Suprapubic skin (tissue), 4 donors: Measurements from ENCODE around the gene CLDN6. TPM values are rescaled to one million over a fixed set of nuclear protein-coding genes. Genes with fewer than 3 reads are reported as not detected.

Experiments used
- DNase-seq, 2 donors: peaks; one replicate each; pipeline ENCODE4 v3.0.0-alpha.2; 2019; ENCODE audit warnings: low spot score in 2 of 2
- H3K27ac ChIP-seq: fragments of 200-600 bp; sonication (generic); one replicate; pipeline ENCODE4 v1.5.1; 2019
- H3K27me3 ChIP-seq: fragments of 200-600 bp; sonication (generic); one replicate; pipeline ENCODE4 v1.5.1; 2019
- H3K36me3 ChIP-seq: fragments of 200-600 bp; sonication (generic); one replicate; pipeline ENCODE4 v1.5.1; 2019
- H3K4me1 ChIP-seq: fragments of 200-600 bp; sonication (generic); one replicate; pipeline ENCODE4 v1.5.1; 2019
- H3K4me3 ChIP-seq: fragments of 200-600 bp; sonication (generic); one replicate; pipeline ENCODE4 v1.5.1; 2019; ENCODE audit warnings: mild to moderate bottlenecking
- H3K9me3 ChIP-seq: fragments of 200-600 bp; sonication (generic); one replicate; pipeline ENCODE4 v1.5.1; 2019
- EP300 ChIP-seq: sonication (generic); formaldehyde crosslinking; IDR thresholded peaks from one replicate; pipeline ENCODE4 v1.6.1; 2017; ENCODE audit warnings: antibody characterized with exemption
- POLR2A ChIP-seq, 2 donors: fragments of 450-650 bp; IDR thresholded peaks; one replicate each; pipeline ENCODE4 v1.6.1; 2017; ENCODE audit warnings: antibody characterized with exemption in 2 of 2, mild to moderate bottlenecking in 2 of 2, moderate library complexity in 2 of 2
- POLR2AphosphoS5 ChIP-seq, 3 donors: sonication (generic); formaldehyde crosslinking; IDR thresholded peaks; one replicate each; pipeline ENCODE4 v1.6.1; 2017; ENCODE audit warnings: antibody characterized with exemption in 3 of 3
- WGBS: methylation state at CpG from one replicate; pipeline ENCODE4 v1.1.5; 2018; 5-methylcytosine and 5-hydroxymethylcytosine counted together
- total RNA-seq, 4 donors: library from RNA; depleted of rRNA; stranded (reverse); fragments of >200 nt; gene quantifications; one replicate each; pipeline ENCODE4 v1.1.0, GENCODE V29; 2016
- TF ChIP-seq, protein P1 (sequence below), 2 donors: fragments of 200-600 bp in 1 of 2; fragments of 450-650 bp in 1 of 2; sonication (generic) in 1 of 2; IDR thresholded peaks; one replicate each; pipeline ENCODE4 v1.5.1; 2016 to 2019; ENCODE audit warnings: antibody characterized with exemption in 2 of 2, mild to moderate bottlenecking in 1 of 2, moderate library complexity in 1 of 2

Gene CLDN6
- total RNA-seq, 4 donors from 2014 or later = not detected

DNA sequence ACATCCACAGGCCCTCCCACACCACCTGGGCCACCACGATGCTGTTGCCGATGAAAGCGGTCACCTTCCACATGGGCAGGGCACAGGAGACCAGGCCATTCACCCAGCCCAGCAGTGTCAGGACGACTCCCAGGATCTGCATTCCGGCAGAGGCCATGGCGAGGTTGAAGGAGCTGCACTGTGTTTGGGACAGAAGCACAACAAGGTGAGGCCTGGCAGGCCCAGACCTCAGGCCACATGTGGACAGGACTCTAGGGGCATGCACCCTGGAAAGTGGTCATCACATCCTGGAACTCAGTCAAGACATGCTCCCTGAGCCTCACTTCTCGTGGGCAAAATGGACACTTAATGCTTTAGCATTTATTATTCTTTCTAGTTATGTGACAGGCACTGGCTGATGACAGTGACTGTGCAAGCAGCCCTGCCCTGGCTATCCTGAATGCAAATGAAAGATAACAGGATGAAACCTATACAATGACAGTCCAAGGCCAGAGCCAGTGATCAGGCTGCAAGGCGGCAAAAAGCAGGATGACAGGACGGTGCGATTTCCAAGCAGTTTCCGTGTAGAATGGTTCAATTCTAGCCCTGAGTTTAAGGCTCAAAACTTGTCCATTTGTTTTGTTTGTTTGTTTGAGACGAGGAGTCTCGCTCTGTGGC, 2.0 kb downstream of the CLDN6 start:
- Histone ChIP-seq H3K4me1 (peaks cover 32% of the 10 kb centered on the region), H3K9me3 (no peaks in the 10 kb centered on the region), H3K27me3 (peaks cover 56% of the 10 kb centered on the region), H3K27ac (no peak overlapping the region), H3K4me3 (no peak overlapping the region), H3K36me3 (no peaks in the 10 kb centered on the region)
- DNase-seq = no peak
- WGBS = 95% methylated on average over 6 of the region's 13 CpGs
- TF ChIP-seq POLR2A (IDR thresholded peaks at IDR 0.05) (no peak), POLR2AphosphoS5 (IDR thresholded peaks at IDR 0.05) (no peak)
- TF ChIP-seq, protein P1, sequence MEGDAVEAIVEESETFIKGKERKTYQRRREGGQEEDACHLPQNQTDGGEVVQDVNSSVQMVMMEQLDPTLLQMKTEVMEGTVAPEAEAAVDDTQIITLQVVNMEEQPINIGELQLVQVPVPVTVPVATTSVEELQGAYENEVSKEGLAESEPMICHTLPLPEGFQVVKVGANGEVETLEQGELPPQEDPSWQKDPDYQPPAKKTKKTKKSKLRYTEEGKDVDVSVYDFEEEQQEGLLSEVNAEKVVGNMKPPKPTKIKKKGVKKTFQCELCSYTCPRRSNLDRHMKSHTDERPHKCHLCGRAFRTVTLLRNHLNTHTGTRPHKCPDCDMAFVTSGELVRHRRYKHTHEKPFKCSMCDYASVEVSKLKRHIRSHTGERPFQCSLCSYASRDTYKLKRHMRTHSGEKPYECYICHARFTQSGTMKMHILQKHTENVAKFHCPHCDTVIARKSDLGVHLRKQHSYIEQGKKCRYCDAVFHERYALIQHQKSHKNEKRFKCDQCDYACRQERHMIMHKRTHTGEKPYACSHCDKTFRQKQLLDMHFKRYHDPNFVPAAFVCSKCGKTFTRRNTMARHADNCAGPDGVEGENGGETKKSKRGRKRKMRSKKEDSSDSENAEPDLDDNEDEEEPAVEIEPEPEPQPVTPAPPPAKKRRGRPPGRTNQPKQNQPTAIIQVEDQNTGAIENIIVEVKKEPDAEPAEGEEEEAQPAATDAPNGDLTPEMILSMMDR (IDR thresholded peaks at IDR 0.05) = no peak

DNA sequence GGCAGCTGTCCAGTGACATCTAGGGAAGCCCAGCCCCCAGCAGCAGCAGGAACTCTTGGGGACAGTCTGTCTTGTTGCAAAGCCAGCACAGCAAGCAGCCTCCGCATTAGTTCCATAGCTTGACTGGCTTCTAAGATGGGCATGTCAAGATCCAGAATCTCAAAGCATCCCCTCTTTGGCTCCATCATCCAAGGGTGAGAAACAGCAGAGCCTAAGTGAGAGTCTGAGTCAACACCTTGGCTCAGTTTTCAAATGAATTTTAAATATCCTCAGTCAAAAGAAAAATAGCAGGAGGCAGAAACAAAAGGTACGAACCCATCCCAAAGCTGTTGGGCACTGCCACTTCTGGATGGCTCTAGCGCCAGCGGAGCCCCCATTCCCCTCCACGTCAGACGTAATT, 3.0 kb downstream of the CLDN6 start:
- TF ChIP-seq POLR2AphosphoS5 (IDR thresholded peaks at IDR 0.05) (no peak), EP300 (no peak), POLR2A (IDR thresholded peaks at IDR 0.05) (no peak)
- TF ChIP-seq, protein P1 (IDR thresholded peaks at IDR 0.05) = no peak
- no peak overlapping the region for H3K4me3 ChIP-seq

DNA sequence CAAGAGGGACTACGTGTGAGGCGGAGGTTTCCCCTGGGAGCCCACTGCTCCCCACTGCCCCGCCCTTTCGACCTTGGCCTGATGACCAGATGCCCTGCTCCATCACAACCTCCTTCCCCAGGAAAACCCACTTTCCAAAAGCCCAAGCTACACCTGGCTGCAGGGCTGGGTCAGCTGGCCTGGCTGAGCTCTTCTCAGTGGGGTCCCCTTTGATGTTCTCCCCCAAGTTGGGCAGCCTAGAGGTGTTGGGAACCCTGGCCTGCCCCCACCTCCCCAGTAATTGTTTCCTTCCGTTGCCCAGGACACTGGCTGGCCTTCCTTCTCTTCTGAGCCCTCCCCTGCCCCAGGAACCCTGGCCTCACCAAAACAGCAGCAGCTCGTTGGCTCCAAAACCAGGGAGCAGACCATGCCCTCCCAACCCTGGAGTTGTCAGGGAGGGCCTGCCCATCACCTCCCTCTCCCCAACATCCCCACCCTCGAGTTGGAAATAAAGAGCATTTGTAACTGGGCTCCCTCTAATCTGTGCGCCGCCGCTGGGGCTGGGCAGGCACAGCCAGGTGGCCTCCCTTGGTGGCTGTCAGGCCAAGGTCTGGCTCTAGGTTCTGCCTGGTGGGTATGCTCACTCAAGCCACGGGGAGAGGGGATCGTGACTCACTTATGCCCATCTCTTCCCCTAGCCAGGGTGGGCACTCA, 3.8 kb downstream of the CLDN6 start:
- Histone ChIP-seq H3K9me3 (no peaks in the 10 kb centered on the region), H3K27me3 (peaks cover 70% of the 10 kb centered on the region), H3K4me1 (peaks cover 17% of the 10 kb centered on the region), H3K36me3 (no peaks in the 10 kb centered on the region), H3K4me3 (no peak overlapping the region), H3K27ac (no peak overlapping the region)
- TF ChIP-seq POLR2A (IDR thresholded peaks at IDR 0.05) (no peak), POLR2AphosphoS5 (IDR thresholded peaks at IDR 0.05) (no peak), EP300 (no peak)
- TF ChIP-seq, protein P1 (IDR thresholded peaks at IDR 0.05) = no peak
- whole genome bisulfite sequencing = 64% methylated on average over 10 of the region's 12 CpGs
- DNase-seq = no peak

More for the DNA sequence above, 3.0 kb downstream of the CLDN6 start:
- H3K9me3 ChIP-seq = no peaks in the 10 kb centered on the region
- peaks cover 24% of the 10 kb centered on the region for H3K4me1 ChIP-seq
- no peak for DNase-seq
- H3K36me3 ChIP-seq = no peaks in the 10 kb centered on the region
- no peak overlapping the region for H3K27ac ChIP-seq
- WGBS = 83% methylated on average over 6 of the region's 6 CpGs
- H3K27me3 ChIP-seq = peaks cover 66% of the 10 kb centered on the region

DNA sequence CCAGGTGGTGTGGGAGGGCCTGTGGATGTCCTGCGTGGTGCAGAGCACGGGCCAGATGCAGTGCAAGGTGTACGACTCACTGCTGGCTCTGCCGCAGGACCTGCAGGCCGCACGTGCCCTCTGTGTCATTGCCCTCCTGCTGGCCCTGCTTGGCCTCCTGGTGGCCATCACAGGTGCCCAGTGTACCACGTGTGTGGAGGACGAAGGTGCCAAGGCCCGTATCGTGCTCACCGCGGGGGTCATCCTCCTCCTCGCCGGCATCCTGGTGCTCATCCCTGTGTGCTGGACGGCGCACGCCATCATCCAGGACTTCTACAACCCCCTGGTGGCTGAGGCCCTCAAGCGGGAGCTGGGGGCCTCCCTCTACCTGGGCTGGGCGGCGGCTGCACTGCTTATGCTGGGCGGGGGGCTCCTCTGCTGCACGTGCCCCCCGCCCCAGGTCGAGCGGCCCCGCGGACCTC, 4.5 kb downstream of the CLDN6 start:
- no peak for DNase-seq
- TF ChIP-seq, protein P1 (IDR thresholded peaks at IDR 0.05) = no peak
- TF ChIP-seq POLR2AphosphoS5 (IDR thresholded peaks at IDR 0.05) = no peak
- no peak for TF ChIP-seq EP300
- 60% methylated on average over 4 of the region's 27 CpGs for WGBS
- H3K4me1 ChIP-seq = peaks cover 19% of the 10 kb centered on the region
- no peaks in the 10 kb centered on the region for H3K9me3 ChIP-seq
- H3K4me3 ChIP-seq = no peak overlapping the region
- H3K27me3 ChIP-seq = peaks cover 69% of the 10 kb centered on the region
- no peak overlapping the region for H3K27ac ChIP-seq
- H3K36me3 ChIP-seq = no peaks in the 10 kb centered on the region

DNA sequence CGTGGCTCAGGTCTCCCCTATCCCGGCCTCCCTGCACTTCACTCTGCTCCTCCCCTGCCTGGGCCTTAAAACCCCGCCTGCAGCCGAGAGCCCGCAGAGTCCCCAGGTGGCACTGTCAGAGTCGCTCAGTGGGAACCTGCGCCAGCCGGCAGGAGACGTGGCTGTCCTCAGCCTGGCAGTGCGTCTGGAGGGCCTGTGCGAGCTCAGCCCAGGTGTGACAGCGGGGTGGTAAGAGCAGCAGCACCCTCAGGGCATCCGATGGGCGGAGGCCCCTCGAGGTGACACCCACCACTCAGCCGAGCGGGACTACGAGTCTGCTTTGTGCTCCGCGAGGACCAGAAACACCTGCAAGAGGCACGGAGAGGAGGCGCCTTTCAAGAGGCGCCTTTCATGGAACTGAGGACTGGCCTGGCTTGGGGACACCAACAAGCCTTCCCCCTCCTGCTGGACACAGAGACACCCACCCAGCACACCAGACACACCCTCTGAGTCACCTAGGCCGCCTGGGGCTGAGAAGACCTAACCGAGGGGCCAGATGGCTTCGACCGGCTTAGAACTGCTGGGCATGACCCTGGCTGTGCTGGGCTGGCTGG, 5.1 kb downstream of the CLDN6 start, which contains the start of gene CLDN9:
TSS of gene CLDN9 (plus strand) at position 96 of the 593 bp plus-strand sequence. CDS start at position 536, 440 bp downstream.
- H3K4me1 ChIP-seq = peaks cover 20% of the 10 kb centered on the region
- no peak within 1 kb of the TSS for H3K4me3 ChIP-seq
- no peaks in the 10 kb centered on the region for H3K36me3 ChIP-seq
- WGBS = 40% methylated on average over 5 of the region's 27 CpGs
- no peak for DNase-seq
- no peaks in the 10 kb centered on the region for H3K9me3 ChIP-seq
- H3K27ac ChIP-seq = no peak within 1 kb of the TSS
- H3K27me3 ChIP-seq = peaks cover 69% of the 10 kb centered on the region
- TF ChIP-seq POLR2A (IDR thresholded peaks at IDR 0.05) (no peak), POLR2AphosphoS5 (IDR thresholded peaks at IDR 0.05) (no peak), EP300 (no peak)
- TF ChIP-seq, protein P1 (IDR thresholded peaks at IDR 0.05) = no peak
